AG04450 (cell line): ENCODE data around the gene LYG2. TPM values are rescaled to one million over a fixed set of nuclear protein-coding genes. Genes with fewer than 3 reads are reported as not detected.
"Not testable (repeated sequence)": the region's sequence is repeated elsewhere in the genome, so short reads cannot be mapped to it uniquely, and the experiment has no call there.

Experiments used
- CTCF ChIA-PET: fragments of 300-600, 350-600 bp; formaldehyde crosslinking; extraction: SDS; loops from one replicate; lab custom pipeline; 2022; ENCODE audit warnings: antibody characterized with exemption, inconsistent platforms; lab: Charles Lee
- POLR2A ChIA-PET: fragments of 350-600 bp; formaldehyde crosslinking; extraction: SDS; loops from one replicate; lab custom pipeline; 2021; ENCODE audit warnings: antibody characterized with exemption, inconsistent platforms; lab: Yijun Ruan, JAX
- DNase-seq: peaks from one replicate; pipeline ENCODE4 v3.0.0-alpha.2; 2011; ENCODE audit warnings: low read depth, low spot score
- H3K27ac ChIP-seq: one replicate; pipeline ENCODE4 v1.5.1; 2012; ENCODE audit warnings: low read depth, low read length, control low read depth
- H3K27me3 ChIP-seq: one replicate; pipeline ENCODE4 v1.6.0; 2012; ENCODE audit warnings: low read length; ENCODE audit not compliant: control insufficient read depth, insufficient read depth
- H3K4me3 ChIP-seq: 2 replicates; pipeline ENCODE4 v1.5.1; 2011; ENCODE audit warnings: mild to moderate bottlenecking, low read depth, low read length, control low read depth
- H3K9me3 ChIP-seq: 2 replicates; pipeline ENCODE4 v1.5.1; 2012; ENCODE audit warnings: low read length; ENCODE audit not compliant: control insufficient read depth, insufficient read depth
- CTCF ChIP-seq: IDR thresholded peaks from 2 replicates; pipeline ENCODE4 v1.5.1; 2011; ENCODE audit warnings: low read depth, low read length, control low read depth, inconsistent platforms
- polyA minus RNA-seq: library from RNA; depleted of rRNA, polyadenylated mRNA; stranded (reverse); fragments of >200 nt; gene quantifications from 2 replicates; pipeline ENCODE4 v1.2.3, GENCODE V29; 2011; rRNA and poly(A)+ RNA removed
- polyA plus RNA-seq: library from polyadenylated mRNA; depleted of rRNA; stranded (reverse); fragments of >200 nt; gene quantifications from 2 replicates; pipeline ENCODE4 v1.2.3, GENCODE V29; 2011; rRNA removed

LYG2 gene, protein sequence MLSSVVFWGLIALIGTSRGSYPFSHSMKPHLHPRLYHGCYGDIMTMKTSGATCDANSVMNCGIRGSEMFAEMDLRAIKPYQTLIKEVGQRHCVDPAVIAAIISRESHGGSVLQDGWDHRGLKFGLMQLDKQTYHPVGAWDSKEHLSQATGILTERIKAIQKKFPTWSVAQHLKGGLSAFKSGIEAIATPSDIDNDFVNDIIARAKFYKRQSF
- polyA plus RNA-seq, result not detected in 2 replicates
- polyA minus RNA-seq, result not detected in 2 replicates

DNA sequence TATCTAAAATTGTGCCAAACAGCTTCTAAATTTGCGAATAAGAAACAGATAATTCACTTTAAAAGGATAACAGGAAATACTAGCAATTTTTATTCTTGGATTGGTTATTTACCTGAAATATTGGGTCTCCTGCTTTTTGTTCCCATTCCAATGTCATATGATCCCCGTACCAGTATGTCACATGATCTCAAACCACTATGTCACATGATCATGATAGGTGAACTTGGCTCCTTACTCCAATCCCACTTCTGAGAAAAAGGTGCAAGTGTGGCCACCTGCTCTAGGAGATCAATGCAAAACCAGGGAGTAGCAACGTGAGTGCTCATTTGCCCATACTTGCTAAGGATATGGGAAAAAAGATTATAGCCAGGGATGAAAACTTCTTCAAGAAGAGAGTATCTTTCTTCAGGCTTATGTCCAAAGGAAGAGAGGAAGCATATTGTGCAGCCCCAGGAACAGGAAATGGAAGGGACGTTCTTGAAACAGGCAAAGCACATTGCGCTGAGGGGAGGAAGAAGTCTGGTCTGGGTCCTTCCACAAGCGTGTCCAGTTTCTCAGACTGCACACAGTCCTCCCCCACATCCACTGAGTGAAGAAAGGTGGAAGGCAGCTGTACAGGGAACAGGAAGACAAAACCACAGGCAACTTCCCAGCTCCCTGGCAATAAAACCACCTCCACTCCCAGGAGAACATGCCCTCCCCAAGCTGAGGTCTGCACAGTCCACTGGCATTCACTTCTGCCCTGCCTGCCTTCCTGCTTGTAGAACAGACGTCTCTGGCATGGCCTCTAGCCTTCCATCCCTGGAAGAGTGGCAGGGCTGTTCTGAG lies at the start of gene LYG2:
Gene LYG2, minus strand, starts transcription at position 176 of the 828 bp plus-strand sequence. CDS start 1,406 bp downstream, outside the sequence.
- Histone ChIP-seq H3K27me3 (peaks cover 2% of the 10 kb centered on the region), H3K27ac (no peak within 1 kb of the TSS), H3K4me3 (no peak within 1 kb of the TSS), H3K9me3 (no peaks in the 10 kb centered on the region)
- no peak for DNase-seq
- ChIA-PET POLR2A (no interaction called here), CTCF (interaction anchor here (1.2 kb wide), 1 partner anchor 81 kb away, joined by 3 read pairs; the partner anchor contains the start of gene EIF5B)
- TF ChIP-seq CTCF, result no peak

- H3K27me3 ChIP-seq, H3K4me3 ChIP-seq, CTCF ChIA-PET, H3K27ac ChIP-seq, H3K9me3 ChIP-seq, POLR2A ChIA-PET, DNase-seq: not testable (repeated sequence)
Observed at GRCh38 chr2:99301097-99301496, 45.6 kb upstream of the LYG2 start, which contains the start of gene LYG1. TSS of gene LYG1 (minus strand) at chr2:99301197. CDS start at chr2:99295670, 5,527 bp downstream.

DNA sequence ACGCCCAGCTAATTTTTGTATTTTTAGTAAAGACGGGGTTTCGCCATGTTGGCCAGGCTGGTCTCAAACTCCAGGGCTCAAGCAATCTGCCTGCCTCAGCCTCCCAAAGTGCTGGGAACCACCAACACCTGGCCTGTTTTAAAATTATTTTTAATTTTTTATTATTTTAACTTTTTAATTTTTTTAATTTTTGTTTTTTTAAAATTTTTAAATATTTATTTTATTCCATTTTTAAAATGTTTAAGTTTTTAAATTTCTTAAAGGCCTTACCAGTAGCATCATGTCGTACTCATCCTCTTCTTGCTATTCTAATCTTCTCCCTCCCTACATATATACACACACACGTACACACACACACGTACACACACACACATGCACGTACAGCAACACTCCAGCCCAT lies 44.1 kb upstream of the LYG2 start:
- Histone ChIP-seq H3K4me3 (no peak overlapping the region), H3K9me3 (no peaks in the 10 kb centered on the region), H3K27me3 (peaks cover 2% of the 10 kb centered on the region), H3K27ac (no peak overlapping the region)
- ChIA-PET POLR2A (no interaction called here), CTCF (no interaction called here)
- no peak for DNase-seq
- no peak for TF ChIP-seq CTCF

DNA sequence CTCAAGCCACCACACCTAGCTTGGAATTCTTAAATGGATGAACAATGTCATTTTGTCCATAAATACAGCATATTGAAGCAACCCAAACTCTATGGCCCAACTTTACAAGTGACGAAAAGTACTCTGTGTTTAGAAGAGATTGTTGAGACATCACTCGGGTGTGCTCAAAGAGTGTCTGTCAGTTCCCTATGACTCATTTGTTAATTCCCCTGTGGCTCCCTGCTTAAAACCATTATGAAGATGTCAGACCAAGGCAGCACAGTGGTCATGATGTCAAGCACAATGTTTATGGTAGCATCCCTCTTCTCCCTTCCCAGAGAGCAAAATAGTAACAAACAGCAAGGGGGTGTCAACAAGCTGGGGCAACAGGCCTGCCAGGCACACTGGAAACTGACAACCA lies 42.5 kb upstream of the LYG2 start:
- ChIA-PET POLR2A (no interaction called here), CTCF (no interaction called here)
- no peak for TF ChIP-seq CTCF
- Histone ChIP-seq H3K4me3 (no peak overlapping the region), H3K9me3 (no peaks in the 10 kb centered on the region), H3K27me3 (peaks cover 2% of the 10 kb centered on the region), H3K27ac (no peak overlapping the region)
- no peak for DNase-seq

GRCh38 chr2:99285526-99285925 lies 30.1 kb upstream of the LYG2 start:
- Histone ChIP-seq H3K9me3 (no peaks in the 10 kb centered on the region), H3K27ac (no peak overlapping the region), H3K4me3 (no peak overlapping the region), H3K27me3 (no peaks in the 10 kb centered on the region)
- no peak for TF ChIP-seq CTCF
- DNase-seq, result no peak
- ChIA-PET CTCF (no interaction called here), POLR2A (no interaction called here)
